ENCODE results near the gene R3HDM2. TPM values are rescaled to one million over a fixed set of nuclear protein-coding genes. Genes with fewer than 3 reads are reported as not detected.

R3HDM2 gene
- total RNA-seq, 4 donors from 2014 or later: 30.7 to 40.8 (median 35.5) TPM

DNA sequence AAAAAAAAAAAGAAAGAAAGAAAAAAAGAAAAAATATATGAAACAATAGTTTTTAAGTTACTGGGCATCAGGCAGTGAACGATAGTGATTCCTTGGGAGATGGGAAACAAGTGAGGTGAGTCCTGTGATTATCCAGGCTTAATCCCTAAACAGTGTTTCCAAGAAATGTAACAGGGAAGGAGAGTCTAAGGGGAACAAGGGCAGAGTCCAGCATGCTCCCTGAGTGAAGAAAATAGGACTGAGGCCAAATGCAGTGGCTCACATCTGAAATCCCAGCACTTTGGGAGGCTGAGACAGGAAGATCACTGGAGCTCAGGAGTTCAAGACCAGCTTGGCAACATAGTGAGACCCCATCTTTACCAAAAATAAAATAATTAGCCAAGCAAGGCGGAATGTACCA lies 40.7 kb downstream of the R3HDM2 start:
- Histone ChIP-seq H3K27ac (no peak overlapping the region), H3K36me3 (peaks cover 3 to 12% of the 10 kb centered on the region in 2 donors), H3K4me3 (replicated peaks in 1 of 3) (no peak overlapping the region), H3K27me3 (no peaks in the 10 kb centered on the region), H3K9me3 (no peaks in the 10 kb centered on the region), H3K4me1 (peaks cover 3 to 7% of the 10 kb centered on the region in 2 donors)
- intact Hi-C loops (cut with DNase I): no loop called here
- WGBS, 2 donors: 90 to 99% methylated on average over 2 of the region's 2 CpGs
- no peak for DNase-seq
- TF ChIP-seq POLR2A (IDR thresholded peaks at IDR 0.05): no peak
- TF ChIP-seq CTCF (IDR thresholded peaks at IDR 0.05): no peak

DNA sequence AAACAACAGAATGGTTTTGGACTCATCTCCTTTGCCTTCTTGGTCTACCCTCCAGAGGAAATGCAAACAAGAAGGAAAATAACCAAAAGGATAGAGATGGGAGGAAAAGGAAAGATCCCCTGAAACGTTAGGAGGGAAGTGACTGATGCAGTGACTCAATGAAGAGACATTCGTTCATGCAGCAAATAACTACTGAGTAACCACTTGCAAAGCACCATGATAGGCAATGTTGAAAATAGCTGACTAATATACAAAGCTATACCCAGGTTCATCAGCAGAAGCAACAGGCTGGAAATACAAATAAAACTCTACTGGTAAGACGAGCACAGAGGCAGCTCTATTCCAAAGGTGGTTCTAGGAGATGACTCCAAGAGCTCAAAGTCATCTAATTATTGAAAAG lies 41.8 kb downstream of the R3HDM2 start:
- no peak overlapping the region for H3K4me3 ChIP-seq (replicated peaks in 1 of 3)
- H3K4me1 ChIP-seq: peaks cover 3 to 7% of the 10 kb centered on the region in 2 donors
- TF ChIP-seq CTCF (IDR thresholded peaks at IDR 0.05) (no peak), POLR2A (IDR thresholded peaks at IDR 0.05) (no peak)
- intact Hi-C loops (cut with DNase I): no loop called here
- H3K27me3 ChIP-seq: no peaks in the 10 kb centered on the region
- H3K36me3 ChIP-seq: peaks cover 3 to 7% of the 10 kb centered on the region in 2 donors
- no peaks in the 10 kb centered on the region for H3K9me3 ChIP-seq
- H3K27ac ChIP-seq: no peak overlapping the region
- WGBS, 2 donors: 48 to 59% methylated on average over 3 of the region's 3 CpGs
- DNase-seq: no peak

DNA sequence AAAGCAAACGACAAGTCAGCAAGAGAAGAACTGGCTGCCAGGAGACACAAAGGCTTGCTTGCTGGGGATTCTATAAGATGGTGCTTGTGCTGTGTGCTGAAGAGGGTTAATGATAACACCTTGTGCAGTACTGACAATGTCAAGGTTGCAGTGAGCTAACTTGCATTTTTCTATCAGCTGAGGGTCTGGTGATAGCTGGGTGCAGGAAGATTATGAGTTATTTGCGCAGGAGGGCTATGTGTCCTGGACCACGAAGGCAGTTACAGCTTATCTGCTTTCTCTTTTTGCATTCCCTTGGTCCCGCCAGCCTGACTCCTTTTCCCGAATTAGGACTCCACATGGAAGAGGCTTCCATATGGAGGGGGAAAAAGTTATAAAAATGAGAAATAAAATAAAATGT lies 42.4 kb downstream of the R3HDM2 start:
- Histone ChIP-seq H3K27ac (no peak overlapping the region), H3K9me3 (no peaks in the 10 kb centered on the region), H3K36me3 (peaks cover under 1 to 3% of the 10 kb centered on the region in 2 donors), H3K4me1 (peaks cover 3 to 7% of the 10 kb centered on the region in 2 donors), H3K4me3 (replicated peaks in 1 of 3) (no peak overlapping the region), H3K27me3 (no peaks in the 10 kb centered on the region)
- 91 to 93% methylated on average over 5 of the region's 5 CpGs for WGBS, 2 donors
- intact Hi-C loops (cut with DNase I): no loop called here
- DNase-seq: no peak
- TF ChIP-seq POLR2A (IDR thresholded peaks at IDR 0.05): no peak
- no peak for TF ChIP-seq CTCF (IDR thresholded peaks at IDR 0.05)

GRCh38 chr12:57386187-57386720 lies 44.6 kb downstream of the R3HDM2 start:
- no peak overlapping the region for H3K27ac ChIP-seq
- no peaks in the 10 kb centered on the region for H3K27me3 ChIP-seq
- peaks cover 3 to 7% of the 10 kb centered on the region in 2 donors for H3K4me1 ChIP-seq
- WGBS, 2 donors: 90 to 97% methylated on average over 2 to 16 of the region's 33 CpGs
- intact Hi-C loops (cut with DNase I): no loop called here
- H3K4me3 ChIP-seq (replicated peaks in 1 of 3): no peak overlapping the region
- H3K36me3 ChIP-seq: peaks cover 0 to 3% of the 10 kb centered on the region in 2 donors
- TF ChIP-seq CTCF (IDR thresholded peaks at IDR 0.05) (no peak), POLR2A (IDR thresholded peaks at IDR 0.05) (no peak)
- H3K9me3 ChIP-seq: no peaks in the 10 kb centered on the region
- no peak for DNase-seq

DNA sequence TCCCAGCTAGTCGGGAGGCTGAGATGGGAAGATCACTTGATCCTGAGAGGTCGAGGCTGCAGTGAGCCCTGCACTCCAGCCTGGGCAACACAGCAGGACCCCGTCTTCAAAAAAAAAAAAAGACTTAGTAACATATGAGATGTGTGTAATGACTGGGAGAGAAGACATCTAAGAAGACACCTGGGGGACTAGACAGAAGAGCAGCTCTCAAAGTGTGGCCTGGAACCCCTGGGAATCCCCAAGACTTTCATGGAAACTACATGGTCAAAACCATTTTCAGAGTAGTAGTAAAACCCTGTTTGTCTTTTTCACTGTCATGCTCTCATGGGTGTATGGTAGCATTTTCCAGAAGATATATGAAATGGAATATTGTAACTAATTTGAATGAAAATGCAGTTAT lies 45.3 kb downstream of the R3HDM2 start:
- Histone ChIP-seq H3K36me3 (peaks cover 0 to 3% of the 10 kb centered on the region in 2 donors), H3K9me3 (no peaks in the 10 kb centered on the region), H3K4me1 (peaks cover 3 to 7% of the 10 kb centered on the region in 2 donors), H3K27me3 (no peaks in the 10 kb centered on the region), H3K4me3 (replicated peaks in 1 of 3) (no peak overlapping the region), H3K27ac (no peak overlapping the region)
- intact Hi-C loops (cut with DNase I): no loop called here
- WGBS, 2 donors: 94 to 98% methylated on average over 3 of the region's 3 CpGs
- no peak for TF ChIP-seq CTCF (IDR thresholded peaks at IDR 0.05)
- no peak for TF ChIP-seq POLR2A (IDR thresholded peaks at IDR 0.05)
- no peak for DNase-seq
